Right lobe of liver (tissue), 6 donors: ENCODE measurements around the gene SEMA3A. TPM values are rescaled to one million over a fixed set of nuclear protein-coding genes. Genes with fewer than 3 reads are reported as not detected.

ENCODE experiments used
- ATAC-seq, 4 donors: fragments of 200-7000 bp; cut with Tn5 transposase; one replicate each; pipeline ENCODE4 v1.9.1; 2020; ENCODE audit warnings: mild to moderate bottlenecking in 4 of 4, moderate library complexity in 4 of 4
- DNase-seq, 3 donors: peaks; one replicate each; pipeline ENCODE4 v3.0.0-alpha.2; 2020
- H3K27ac ChIP-seq, 3 donors: fragments of 200-600 bp; one replicate each; pipeline ENCODE4 v1.8.0; 2022
- H3K27me3 ChIP-seq, 2 donors: fragments of 200-600 bp; one replicate each; pipeline ENCODE4 v1.8.0; 2022
- H3K36me3 ChIP-seq, 4 donors: fragments of 200-600 bp; sonication (generic) in 1 of 4; one replicate each; pipeline versions ENCODE4 v1.5.1 to v1.8.0; 2017 to 2022; ENCODE audit warnings: control low read depth in 1 of 4
- H3K4me1 ChIP-seq, 4 donors: fragments of 200-600 bp; sonication (generic) in 1 of 4; one replicate each; pipeline versions ENCODE4 v1.5.1 to v1.8.0; 2017 to 2022; ENCODE audit warnings: control low read depth in 1 of 4
- H3K4me3 ChIP-seq, 3 donors: fragments of 200-600 bp; one replicate each; pipeline ENCODE4 v1.8.0; 2022
- H3K9me3 ChIP-seq, 4 donors: fragments of 200-600 bp; sonication (generic) in 1 of 4; one replicate each; pipeline versions ENCODE4 v1.5.1 to v1.8.0; 2017 to 2022; ENCODE audit warnings: control low read depth in 1 of 4
- POLR2A ChIP-seq: fragments of 450-650 bp; IDR thresholded peaks from one replicate; pipeline ENCODE4 v1.6.1; 2017; ENCODE audit warnings: antibody characterized with exemption, mild to moderate bottlenecking
- WGBS: methylation state at CpG from one replicate; pipeline ENCODE4 v1.1.6; 2018; ENCODE audit warnings: low coverage, low lambda C conversion rate; ENCODE audit not compliant: insufficient coverage; ENCODE audit errors: missing lambda C conversion rate; 5-methylcytosine and 5-hydroxymethylcytosine counted together
- intact Hi-C, 2 donors: fragments of 100-400 bp; cut with DNase I; formaldehyde crosslinking; loops; one replicate each; pipeline versions ENCODE4 v1.11.2 to v1.14.1; 2022
- total RNA-seq, 6 experiments: library from RNA; depleted of rRNA in 2 of 6; stranded (reverse); fragments of >200 nt in 2 of 6; fragmentation: NEBNext Ultra II Directional in 3 of 6; extraction: Animal tissue kit (Norgen Biotek cat#: 25700) in 3 of 6; gene quantifications; one replicate each; pipeline versions ENCODE4 v1.1.0 to v1.2.4, GENCODE V29; 2016 to 2023
- TF ChIP-seq, protein P1 (sequence below), 4 donors: fragments of 200-600 bp in 3 of 4; fragments of 450-650 bp in 1 of 4; IDR thresholded peaks; one replicate each; pipeline versions ENCODE4 v1.5.1 to v1.8.0; 2016 to 2022; ENCODE audit warnings: antibody characterized with exemption in 4 of 4, mild to moderate bottlenecking in 2 of 4
- donor health status: DM: no; HTN: yes; CAD: no.
- donor health status: DM: no; HTN: no; CAD: no.
- donor health status: DM: no; HTN: no; CAD: no.
- donor health status: DM: no; HTN: yes; CAD: no.
- donor health status: DM: no; HTN: yes; CAD: no.

Gene SEMA3A
- total RNA-seq, 6 experiments from 2014 or later, result 0.12 to 0.57 (median 0.29) TPM; not detected in 1

DNA sequence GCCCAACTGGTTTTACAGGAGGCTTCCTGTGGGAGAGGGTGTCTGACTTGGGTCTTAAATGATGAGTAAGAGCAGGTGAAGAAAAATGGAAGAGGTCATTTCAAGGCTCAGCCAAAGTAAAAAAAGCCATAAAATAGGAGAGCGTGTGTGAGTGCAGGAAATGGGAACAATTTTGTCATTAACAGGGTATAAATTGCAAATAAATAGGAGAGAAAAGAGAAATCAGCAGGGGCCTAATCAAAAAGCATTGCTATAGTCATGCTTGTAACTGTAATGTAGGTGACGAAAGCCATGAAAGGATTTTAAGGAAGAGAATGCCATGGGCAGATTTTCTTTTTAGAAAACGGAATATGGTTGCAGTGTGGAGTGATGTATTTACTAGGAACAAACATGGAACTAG is 15.7 kb upstream of the SEMA3A start:
- Histone ChIP-seq H3K4me3 (no peak overlapping the region), H3K27me3 (no peaks in the 10 kb centered on the region), H3K4me1 (no peaks in the 10 kb centered on the region), H3K27ac (no peak overlapping the region), H3K9me3 (no peaks in the 10 kb centered on the region), H3K36me3 (no peaks in the 10 kb centered on the region)
- no peak for DNase-seq
- intact Hi-C loops, result no loop called here
- ATAC-seq, result no peak
- 66% methylated on average over 3 of the region's 3 CpGs for WGBS
- TF ChIP-seq, protein P1, sequence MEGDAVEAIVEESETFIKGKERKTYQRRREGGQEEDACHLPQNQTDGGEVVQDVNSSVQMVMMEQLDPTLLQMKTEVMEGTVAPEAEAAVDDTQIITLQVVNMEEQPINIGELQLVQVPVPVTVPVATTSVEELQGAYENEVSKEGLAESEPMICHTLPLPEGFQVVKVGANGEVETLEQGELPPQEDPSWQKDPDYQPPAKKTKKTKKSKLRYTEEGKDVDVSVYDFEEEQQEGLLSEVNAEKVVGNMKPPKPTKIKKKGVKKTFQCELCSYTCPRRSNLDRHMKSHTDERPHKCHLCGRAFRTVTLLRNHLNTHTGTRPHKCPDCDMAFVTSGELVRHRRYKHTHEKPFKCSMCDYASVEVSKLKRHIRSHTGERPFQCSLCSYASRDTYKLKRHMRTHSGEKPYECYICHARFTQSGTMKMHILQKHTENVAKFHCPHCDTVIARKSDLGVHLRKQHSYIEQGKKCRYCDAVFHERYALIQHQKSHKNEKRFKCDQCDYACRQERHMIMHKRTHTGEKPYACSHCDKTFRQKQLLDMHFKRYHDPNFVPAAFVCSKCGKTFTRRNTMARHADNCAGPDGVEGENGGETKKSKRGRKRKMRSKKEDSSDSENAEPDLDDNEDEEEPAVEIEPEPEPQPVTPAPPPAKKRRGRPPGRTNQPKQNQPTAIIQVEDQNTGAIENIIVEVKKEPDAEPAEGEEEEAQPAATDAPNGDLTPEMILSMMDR (IDR thresholded peaks at IDR 0.05), result no peak
- TF ChIP-seq POLR2A, result no peak

DNA sequence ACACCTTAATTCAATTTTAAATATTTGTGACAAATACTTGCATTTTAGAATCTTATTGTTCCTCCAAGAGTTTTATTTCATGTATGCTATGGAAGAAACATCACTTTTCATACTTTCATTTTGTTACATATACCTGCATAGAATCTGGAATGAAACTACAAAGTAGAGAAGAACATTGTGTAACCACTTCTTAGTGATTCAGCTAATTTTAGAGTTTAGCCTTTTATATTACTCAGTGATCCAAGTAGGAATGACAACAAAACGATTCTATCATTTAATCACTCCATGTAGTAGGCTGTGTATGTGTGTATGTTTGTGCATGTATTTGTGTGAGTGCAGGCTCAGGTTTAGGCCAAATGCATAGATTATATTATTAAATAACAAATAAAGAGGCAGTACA is 14.4 kb upstream of the SEMA3A start:
- no peak overlapping the region for H3K27ac ChIP-seq
- intact Hi-C loops, result no loop called here
- 42% methylated on average over 1 of the region's 1 CpG for WGBS
- no peaks in the 10 kb centered on the region for H3K4me1 ChIP-seq
- TF ChIP-seq POLR2A, result no peak
- TF ChIP-seq, protein P1 (IDR thresholded peaks at IDR 0.05), result no peak
- H3K27me3 ChIP-seq, result no peaks in the 10 kb centered on the region
- H3K9me3 ChIP-seq, result no peaks in the 10 kb centered on the region
- ATAC-seq (no peak), DNase-seq (no peak)
- H3K36me3 ChIP-seq, result no peaks in the 10 kb centered on the region
- H3K4me3 ChIP-seq, result no peak overlapping the region

DNA sequence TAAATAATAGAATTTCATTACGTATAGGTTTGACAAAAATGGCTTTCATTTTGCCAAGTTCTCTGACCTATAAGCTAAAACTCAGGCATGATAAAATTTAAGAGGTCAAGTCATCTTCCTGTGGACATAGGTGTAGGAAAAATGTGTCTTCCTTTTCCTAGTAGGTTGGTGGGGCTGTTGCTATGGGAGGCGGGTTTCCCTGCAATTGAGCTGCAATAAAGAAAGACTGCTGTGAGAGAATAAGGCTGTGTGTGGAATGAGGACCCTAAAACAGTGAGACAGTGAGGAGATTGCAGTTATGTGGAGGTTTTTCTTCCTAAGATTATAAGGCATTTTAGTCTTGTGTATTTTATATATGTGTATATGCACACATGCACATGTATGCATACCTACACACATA is 13.0 kb upstream of the SEMA3A start:
- no peaks in the 10 kb centered on the region for H3K4me1 ChIP-seq
- no peaks in the 10 kb centered on the region for H3K9me3 ChIP-seq
- DNase-seq (no peak), ATAC-seq (no peak)
- no peak overlapping the region for H3K4me3 ChIP-seq
- H3K27me3 ChIP-seq, result no peaks in the 10 kb centered on the region
- TF ChIP-seq POLR2A, result no peak
- TF ChIP-seq, protein P1 (IDR thresholded peaks at IDR 0.05), result no peak
- H3K27ac ChIP-seq, result no peak overlapping the region
- no peaks in the 10 kb centered on the region for H3K36me3 ChIP-seq
- intact Hi-C loops, result no loop called here
- WGBS, result 73% methylated on average over 2 of the region's 2 CpGs

- 42% methylated on average over 2 of the region's 2 CpGs for WGBS
- Histone ChIP-seq H3K36me3 (no peaks in the 10 kb centered on the region), H3K9me3 (no peaks in the 10 kb centered on the region), H3K27me3 (no peaks in the 10 kb centered on the region), H3K27ac (no peak overlapping the region), H3K4me3 (no peak overlapping the region), H3K4me1 (no peaks in the 10 kb centered on the region)
- TF ChIP-seq, protein P1 (IDR thresholded peaks at IDR 0.05), result no peak
- TF ChIP-seq POLR2A, result no peak
- DNase-seq, result no peak
- intact Hi-C loops, result no loop called here
- no peak for ATAC-seq
These were observed 12.4 kb upstream of the SEMA3A start for GRCh38 chr7:84207025-84207424.

- intact Hi-C loops, result no loop called here
- DNase-seq, result no peak
- Histone ChIP-seq H3K27me3 (no peaks in the 10 kb centered on the region), H3K27ac (no peak overlapping the region), H3K36me3 (no peaks in the 10 kb centered on the region), H3K4me3 (no peak overlapping the region), H3K9me3 (no peaks in the 10 kb centered on the region), H3K4me1 (no peaks in the 10 kb centered on the region)
- TF ChIP-seq, protein P1 (IDR thresholded peaks at IDR 0.05), result no peak
- TF ChIP-seq POLR2A, result no peak
- no peak for ATAC-seq
- WGBS, result 29% methylated on average over 3 of the region's 3 CpGs
These were observed 10.1 kb upstream of the SEMA3A start for GRCh38 chr7:84204655-84205054.
